Endothelial cell (in vitro differentiated cells): Measurements from ENCODE around the gene TNIP1. TPM values are rescaled to one million over a fixed set of nuclear protein-coding genes. Genes with fewer than 3 reads are reported as not detected.

Experiments
- DNase-seq: peaks from one replicate; pipeline ENCODE4 v3.0.0; 2021; ENCODE audit warnings: low spot score
- H3K27ac Mint-ChIP-seq: one replicate; pipeline ENCODE4 v1.8.0; 2021; ENCODE audit warnings: mixed read lengths, inconsistent platforms; ENCODE audit not compliant: unreplicated experiment
- H3K27me3 Mint-ChIP-seq: one replicate; pipeline ENCODE4 v1.8.0; 2021; ENCODE audit warnings: mild to moderate bottlenecking, moderate library complexity, mixed read lengths, inconsistent platforms; ENCODE audit not compliant: unreplicated experiment
- H3K36me3 Mint-ChIP-seq: one replicate; pipeline ENCODE4 v1.8.0; 2021; ENCODE audit warnings: mild to moderate bottlenecking, low read depth, mixed read lengths, inconsistent platforms; ENCODE audit not compliant: unreplicated experiment
- H3K4me1 Mint-ChIP-seq: one replicate; pipeline ENCODE4 v1.8.0; 2021; ENCODE audit warnings: mild to moderate bottlenecking, mixed read lengths, inconsistent platforms; ENCODE audit not compliant: unreplicated experiment
- H3K4me3 Mint-ChIP-seq: one replicate; pipeline ENCODE4 v1.8.0; 2021; ENCODE audit warnings: mild to moderate bottlenecking, mixed read lengths, inconsistent platforms; ENCODE audit not compliant: unreplicated experiment
- H3K9me3 Mint-ChIP-seq: one replicate; pipeline ENCODE4 v1.8.0; 2021; ENCODE audit warnings: mixed read lengths, inconsistent platforms; ENCODE audit not compliant: unreplicated experiment
- CTCF ChIP-seq: fragments of 200-600 bp; sonication (generic); IDR thresholded peaks from one replicate; pipeline ENCODE4 v1.5.0; 2021; ENCODE audit warnings: antibody characterized with exemption; ENCODE audit not compliant: unreplicated experiment
- total RNA-seq: library from RNA; stranded (reverse); fragmentation: NEBNext Ultra II Directional; extraction: Animal tissue kit (Norgen Biotek cat#: 25700); gene quantifications from one replicate; pipeline ENCODE4 v1.2.1, GENCODE V29; 2021; ENCODE audit not compliant: unreplicated experiment

TNIP1 gene
- total RNA-seq, 1 donor from 2014 or later: 76.0 TPM

- H3K4me1 Mint-ChIP-seq: peaks cover 44% of the 10 kb centered on the region
- H3K36me3 Mint-ChIP-seq: no peaks in the 10 kb centered on the region
- H3K27ac Mint-ChIP-seq: no peak overlapping the region
- peaks cover 13% of the 10 kb centered on the region for H3K27me3 Mint-ChIP-seq
- no peaks in the 10 kb centered on the region for H3K9me3 Mint-ChIP-seq
- H3K4me3 Mint-ChIP-seq: no peak overlapping the region
- TF ChIP-seq CTCF: no peak
- no peak for DNase-seq
Observed at GRCh38 chr5:151089726-151090125, 8.9 kb upstream of the TNIP1 start.

DNA sequence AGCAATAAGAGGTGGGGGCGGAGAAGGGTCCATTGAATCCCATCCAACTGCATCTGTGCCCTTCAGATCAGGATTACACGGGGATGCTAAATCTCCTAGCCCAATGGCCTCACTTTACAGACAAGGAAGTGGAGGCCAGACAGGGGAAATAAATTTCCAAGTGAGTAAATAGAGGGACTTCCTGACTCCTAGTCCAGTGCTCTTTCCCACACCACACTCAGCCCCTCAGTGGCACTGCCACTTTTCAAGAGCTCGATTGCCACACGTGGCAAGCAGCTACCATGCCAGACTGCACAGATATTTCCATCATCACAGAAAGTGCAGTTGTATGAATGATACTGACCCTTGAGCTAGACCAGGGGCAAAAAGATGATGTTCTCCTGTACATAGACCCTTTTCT, 8.2 kb upstream of the TNIP1 start:
- no peak for TF ChIP-seq CTCF
- no peak overlapping the region for H3K27ac Mint-ChIP-seq
- H3K36me3 Mint-ChIP-seq: no peaks in the 10 kb centered on the region
- no peak for DNase-seq
- peaks cover 37% of the 10 kb centered on the region for H3K4me1 Mint-ChIP-seq
- no peaks in the 10 kb centered on the region for H3K9me3 Mint-ChIP-seq
- no peak overlapping the region for H3K4me3 Mint-ChIP-seq
- peaks cover 13% of the 10 kb centered on the region for H3K27me3 Mint-ChIP-seq

GRCh38 chr5:151087486-151087885, 6.7 kb upstream of the TNIP1 start:
- no peak for TF ChIP-seq CTCF
- H3K27me3 Mint-ChIP-seq: peaks cover 10% of the 10 kb centered on the region
- H3K27ac Mint-ChIP-seq: no peak overlapping the region
- H3K9me3 Mint-ChIP-seq: no peaks in the 10 kb centered on the region
- H3K36me3 Mint-ChIP-seq: peaks cover 4% of the 10 kb centered on the region
- no peak overlapping the region for H3K4me3 Mint-ChIP-seq
- DNase-seq: no peak
- H3K4me1 Mint-ChIP-seq: peaks cover 28% of the 10 kb centered on the region

GRCh38 chr5:151086905-151087360, 6.1 kb upstream of the TNIP1 start:
- no peak overlapping the region for H3K4me3 Mint-ChIP-seq
- H3K36me3 Mint-ChIP-seq: peaks cover 5% of the 10 kb centered on the region
- peaks cover 10% of the 10 kb centered on the region for H3K27me3 Mint-ChIP-seq
- H3K4me1 Mint-ChIP-seq: peaks cover 33% of the 10 kb centered on the region
- H3K9me3 Mint-ChIP-seq: no peaks in the 10 kb centered on the region
- TF ChIP-seq CTCF: no peak
- DNase-seq: no peak
- no peak overlapping the region for H3K27ac Mint-ChIP-seq

GRCh38 chr5:151086192-151086869, 5.5 kb upstream of the TNIP1 start:
- peaks cover 36% of the 10 kb centered on the region for H3K4me1 Mint-ChIP-seq
- TF ChIP-seq CTCF: no peak
- H3K9me3 Mint-ChIP-seq: no peaks in the 10 kb centered on the region
- H3K4me3 Mint-ChIP-seq: peak overlapping the region; percentile 1
- H3K36me3 Mint-ChIP-seq: peaks cover 5% of the 10 kb centered on the region
- no peak for DNase-seq
- H3K27me3 Mint-ChIP-seq: peaks cover 5% of the 10 kb centered on the region
- peak overlapping the region; percentile 13 for H3K27ac Mint-ChIP-seq
